SU-DHL-6 (cell line): Measurements from ENCODE around the gene WDPCP.

ENCODE experiments used
- H2AFZ ChIP-seq: fragments of 200-600 bp; sonication (generic); 2 replicates; pipeline ENCODE4 v1.6.1; 2014; ENCODE audit warnings: low read depth, mild to moderate bottlenecking, moderate library complexity, mixed read lengths, antibody characterized with exemption, low read length; ENCODE audit not compliant: severe bottlenecking
- H3F3A ChIP-seq: fragments of 200-600 bp; shearing (Covaris generic); 2 replicates; pipeline ENCODE4 v1.6.0; 2016; ENCODE audit warnings: antibody characterized with exemption, mild to moderate bottlenecking; ENCODE audit not compliant: insufficient read depth
- H3K27ac ChIP-seq: fragments of 200-600 bp; sonication (generic); 2 replicates; pipeline ENCODE4 v1.5.1; 2016; ENCODE audit warnings: low read depth, mild to moderate bottlenecking, low read length, moderate library complexity, mixed read lengths
- H3K27me3 ChIP-seq: fragments of 200-600 bp; sonication (generic), shearing (Covaris generic); 2 replicates; pipeline ENCODE4 v1.6.0; 2014; ENCODE audit warnings: mild to moderate bottlenecking, low read length
- H3K36me3 ChIP-seq: fragments of 200-600 bp; sonication (generic); 2 replicates; pipeline ENCODE4 v1.6.1; 2014; ENCODE audit warnings: mild to moderate bottlenecking, low read length, mixed read lengths
- H3K4me2 ChIP-seq: fragments of 300-600, 200-600 bp; shearing (Covaris generic), sonication (generic); 2 replicates; pipeline ENCODE4 v1.6.0; 2014; ENCODE audit warnings: low read length, low read depth, mild to moderate bottlenecking; ENCODE audit not compliant: poor library complexity, severe bottlenecking
- H3K4me3 ChIP-seq: fragments of 200-600 bp; sonication (generic); 2 replicates; pipeline ENCODE4 v1.5.1; 2014; ENCODE audit warnings: antibody characterized with exemption, low read length, mild to moderate bottlenecking, mixed read lengths; ENCODE audit not compliant: insufficient read depth, poor library complexity, severe bottlenecking
- H3K79me2 ChIP-seq: fragments of 200-600 bp; sonication (generic); 2 replicates; pipeline ENCODE4 v1.6.1; 2014; ENCODE audit warnings: mild to moderate bottlenecking, low read length, moderate library complexity; ENCODE audit not compliant: insufficient read depth
- H3K9ac ChIP-seq: fragments of 200-600 bp; sonication (generic); 2 replicates; pipeline ENCODE4 v1.7.0; 2014; ENCODE audit warnings: mild to moderate bottlenecking, low read length
- H3K9me2 ChIP-seq: fragments of 200-600 bp; sonication (generic); replicated peaks from 2 replicates; pipeline ENCODE4 v1.6.1; 2014; ENCODE audit warnings: low read length; ENCODE audit not compliant: insufficient read depth
- H3K9me3 ChIP-seq: fragments of 200-600 bp; sonication (generic); 2 replicates; pipeline ENCODE4 v1.6.1; 2014; ENCODE audit warnings: low read length, mixed read lengths; ENCODE audit not compliant: insufficient read depth
- H4K20me1 ChIP-seq: fragments of 200-600 bp; sonication (generic); 2 replicates; pipeline ENCODE4 v1.6.1; 2014; ENCODE audit warnings: low read depth, mild to moderate bottlenecking, antibody characterized with exemption, low read length, moderate library complexity, mixed read lengths
- EZH2phosphoT487 ChIP-seq: fragments of 200-600 bp; sonication (generic), shearing (Covaris generic); conservative IDR thresholded peaks from 2 replicates; pipeline ENCODE4 v1.6.1; 2018; ENCODE audit warnings: mild to moderate bottlenecking, antibody characterized with exemption, low read length, moderate library complexity, mixed read lengths
- TF ChIP-seq, protein P1 (sequence below): fragments of 200-600 bp; sonication (generic); IDR thresholded peaks from one replicate; pipeline ENCODE4 v1.5.1; 2017; ENCODE audit warnings: antibody characterized with exemption, mild to moderate bottlenecking, low read length, moderate library complexity; ENCODE audit not compliant: insufficient read depth, poor library complexity, severe bottlenecking

The WDPCP gene

DNA sequence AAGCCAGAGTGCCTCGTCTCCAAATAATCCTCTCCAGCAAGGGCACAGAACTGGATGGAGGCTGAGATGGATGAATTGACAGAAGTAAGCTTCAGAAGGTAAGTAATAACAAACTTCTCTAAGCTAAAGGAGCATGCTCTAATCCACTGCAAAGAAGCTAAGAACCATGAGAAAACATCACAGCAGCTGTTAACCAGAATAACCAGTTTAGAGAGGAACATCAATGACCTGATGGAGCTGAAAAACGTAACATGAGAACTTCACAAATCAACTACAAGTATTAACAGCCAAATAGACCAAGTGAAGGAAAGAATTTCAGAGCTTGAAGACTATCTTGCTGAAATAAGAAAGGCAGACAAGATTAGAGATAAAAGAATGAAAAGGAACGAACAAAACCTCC, 32.3 kb downstream of the WDPCP start:
- Histone ChIP-seq H3K9me2 (no peaks in the 10 kb centered on the region), H3K79me2 (no peaks in the 10 kb centered on the region), H3K27ac (no peak overlapping the region), H3K9ac (no peak overlapping the region), H3K4me2 (no peak overlapping the region), H3K27me3 (no peaks in the 10 kb centered on the region), H3K9me3 (no peaks in the 10 kb centered on the region), H3K36me3 (no peaks in the 10 kb centered on the region), H4K20me1 (no peaks in the 10 kb centered on the region), H2AFZ (no peak overlapping the region), H3K4me3 (no peak overlapping the region), H3F3A (no peaks in the 10 kb centered on the region)
- TF ChIP-seq EZH2phosphoT487: no peak
- TF ChIP-seq, protein P1, sequence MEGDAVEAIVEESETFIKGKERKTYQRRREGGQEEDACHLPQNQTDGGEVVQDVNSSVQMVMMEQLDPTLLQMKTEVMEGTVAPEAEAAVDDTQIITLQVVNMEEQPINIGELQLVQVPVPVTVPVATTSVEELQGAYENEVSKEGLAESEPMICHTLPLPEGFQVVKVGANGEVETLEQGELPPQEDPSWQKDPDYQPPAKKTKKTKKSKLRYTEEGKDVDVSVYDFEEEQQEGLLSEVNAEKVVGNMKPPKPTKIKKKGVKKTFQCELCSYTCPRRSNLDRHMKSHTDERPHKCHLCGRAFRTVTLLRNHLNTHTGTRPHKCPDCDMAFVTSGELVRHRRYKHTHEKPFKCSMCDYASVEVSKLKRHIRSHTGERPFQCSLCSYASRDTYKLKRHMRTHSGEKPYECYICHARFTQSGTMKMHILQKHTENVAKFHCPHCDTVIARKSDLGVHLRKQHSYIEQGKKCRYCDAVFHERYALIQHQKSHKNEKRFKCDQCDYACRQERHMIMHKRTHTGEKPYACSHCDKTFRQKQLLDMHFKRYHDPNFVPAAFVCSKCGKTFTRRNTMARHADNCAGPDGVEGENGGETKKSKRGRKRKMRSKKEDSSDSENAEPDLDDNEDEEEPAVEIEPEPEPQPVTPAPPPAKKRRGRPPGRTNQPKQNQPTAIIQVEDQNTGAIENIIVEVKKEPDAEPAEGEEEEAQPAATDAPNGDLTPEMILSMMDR: no peak

DNA sequence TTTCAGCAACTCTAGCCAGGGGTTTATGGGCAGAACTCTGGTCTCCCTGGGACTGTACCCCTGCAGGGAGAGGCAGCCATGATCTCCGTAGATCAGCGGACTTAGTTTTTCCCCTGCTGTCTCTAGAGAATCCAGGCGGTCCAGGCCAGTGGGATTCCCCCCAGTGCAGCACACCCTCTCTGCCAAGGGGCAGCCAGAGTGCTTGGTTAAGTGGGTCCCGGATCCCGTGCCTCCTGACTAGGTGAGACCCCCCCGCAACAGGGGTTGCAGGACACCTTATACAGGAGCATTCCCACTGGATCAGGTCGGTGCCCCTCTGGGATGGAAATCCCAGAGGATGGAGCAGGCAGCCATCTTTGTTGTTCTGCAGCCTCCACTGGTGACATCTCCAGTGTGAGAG, 33.0 kb downstream of the WDPCP start:
- H3K9ac ChIP-seq: no peak overlapping the region
- TF ChIP-seq, protein P1: no peak
- TF ChIP-seq EZH2phosphoT487: no peak
- no peak overlapping the region for H3K4me2 ChIP-seq
- no peaks in the 10 kb centered on the region for H3K9me3 ChIP-seq
- no peaks in the 10 kb centered on the region for H3K79me2 ChIP-seq
- H3F3A ChIP-seq: no peaks in the 10 kb centered on the region
- no peak overlapping the region for H3K27ac ChIP-seq
- no peak overlapping the region for H3K4me3 ChIP-seq
- no peaks in the 10 kb centered on the region for H3K36me3 ChIP-seq
- no peaks in the 10 kb centered on the region for H3K27me3 ChIP-seq
- no peak overlapping the region for H2AFZ ChIP-seq
- no peaks in the 10 kb centered on the region for H3K9me2 ChIP-seq
- no peaks in the 10 kb centered on the region for H4K20me1 ChIP-seq

DNA sequence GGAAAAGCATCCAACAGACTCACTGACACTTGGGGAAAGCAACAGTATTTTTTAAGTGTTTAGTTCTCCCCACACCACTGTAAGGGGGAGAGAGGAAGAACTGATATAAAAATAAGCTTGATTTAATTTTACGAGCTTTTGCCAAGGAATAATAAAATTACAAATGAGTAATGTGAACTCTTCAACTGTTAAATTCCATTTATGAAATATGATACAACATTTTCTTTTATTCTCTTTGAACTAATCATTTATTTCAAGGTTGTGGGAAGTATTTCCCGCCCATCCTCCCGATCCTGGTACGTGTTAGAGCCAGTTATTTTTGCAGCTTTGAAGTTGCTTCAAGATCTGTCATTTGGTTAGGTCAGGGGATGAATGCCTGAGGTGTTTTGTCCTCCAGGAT, 35.2 kb downstream of the WDPCP start:
- no peaks in the 10 kb centered on the region for H3K9me3 ChIP-seq
- no peaks in the 10 kb centered on the region for H4K20me1 ChIP-seq
- H3K4me3 ChIP-seq: no peak overlapping the region
- no peak overlapping the region for H3K9ac ChIP-seq
- no peak overlapping the region for H3K4me2 ChIP-seq
- H3F3A ChIP-seq: peaks cover 5% of the 10 kb centered on the region; the same call in 1 of the 2 replicates
- no peaks in the 10 kb centered on the region for H3K9me2 ChIP-seq
- no peak overlapping the region for H2AFZ ChIP-seq
- H3K27me3 ChIP-seq: no peaks in the 10 kb centered on the region
- H3K36me3 ChIP-seq: no peaks in the 10 kb centered on the region
- no peak overlapping the region for H3K27ac ChIP-seq
- H3K79me2 ChIP-seq: no peaks in the 10 kb centered on the region
- no peak for TF ChIP-seq EZH2phosphoT487
- TF ChIP-seq, protein P1: no peak
